D721Med (cell line): ENCODE measurements around the gene ARGLU1.

ENCODE experiments used
- DNase-seq: peaks from one replicate; pipeline ENCODE4 v3.0.0; 2011; ENCODE audit warnings: low spot score; ENCODE audit not compliant: insufficient read length
- FAIRE-seq: peaks from 2 replicates; lab custom pipeline; 2011; peaks lifted over from hg19 to GRCh38; lab: Jason Lieb, UNC
- TF ChIP-seq, protein P1 (sequence below): IDR thresholded peaks from 2 replicates; pipeline ENCODE4 v1.5.1; 2012; ENCODE audit warnings: mild to moderate bottlenecking, control low read depth; ENCODE audit not compliant: insufficient read depth; ENCODE audit errors: missing control alignments

ARGLU1 gene

GRCh38 chr13:106528718-106529414 is 39.1 kb downstream of the ARGLU1 start:
- TF ChIP-seq, protein P1, sequence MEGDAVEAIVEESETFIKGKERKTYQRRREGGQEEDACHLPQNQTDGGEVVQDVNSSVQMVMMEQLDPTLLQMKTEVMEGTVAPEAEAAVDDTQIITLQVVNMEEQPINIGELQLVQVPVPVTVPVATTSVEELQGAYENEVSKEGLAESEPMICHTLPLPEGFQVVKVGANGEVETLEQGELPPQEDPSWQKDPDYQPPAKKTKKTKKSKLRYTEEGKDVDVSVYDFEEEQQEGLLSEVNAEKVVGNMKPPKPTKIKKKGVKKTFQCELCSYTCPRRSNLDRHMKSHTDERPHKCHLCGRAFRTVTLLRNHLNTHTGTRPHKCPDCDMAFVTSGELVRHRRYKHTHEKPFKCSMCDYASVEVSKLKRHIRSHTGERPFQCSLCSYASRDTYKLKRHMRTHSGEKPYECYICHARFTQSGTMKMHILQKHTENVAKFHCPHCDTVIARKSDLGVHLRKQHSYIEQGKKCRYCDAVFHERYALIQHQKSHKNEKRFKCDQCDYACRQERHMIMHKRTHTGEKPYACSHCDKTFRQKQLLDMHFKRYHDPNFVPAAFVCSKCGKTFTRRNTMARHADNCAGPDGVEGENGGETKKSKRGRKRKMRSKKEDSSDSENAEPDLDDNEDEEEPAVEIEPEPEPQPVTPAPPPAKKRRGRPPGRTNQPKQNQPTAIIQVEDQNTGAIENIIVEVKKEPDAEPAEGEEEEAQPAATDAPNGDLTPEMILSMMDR = no peak
- peak; percentile 6 for FAIRE-seq
- no peak for DNase-seq

GRCh38 chr13:106527826-106528225 is 40.1 kb downstream of the ARGLU1 start:
- no peak for DNase-seq
- TF ChIP-seq, protein P1 = no peak
- no peak for FAIRE-seq

DNA sequence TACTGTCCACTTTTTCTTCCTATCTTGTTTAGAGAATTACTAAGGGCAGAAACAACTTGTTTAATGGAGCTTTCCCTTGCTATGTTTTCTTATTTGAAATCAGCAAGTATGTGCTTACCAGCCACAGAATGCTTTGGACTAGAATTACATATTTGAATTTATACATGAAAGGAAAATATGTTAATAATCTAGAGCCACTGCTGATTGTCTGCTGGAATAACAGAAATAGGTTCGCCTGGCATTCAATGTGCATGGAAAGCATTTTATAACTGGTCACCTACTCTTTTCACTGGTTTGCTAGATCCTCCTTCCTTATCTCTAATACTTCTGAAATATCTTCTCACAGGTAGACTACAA is 40.5 kb downstream of the ARGLU1 start:
- TF ChIP-seq, protein P1 = no peak
- FAIRE-seq (no peak), DNase-seq (no peak)

DNA sequence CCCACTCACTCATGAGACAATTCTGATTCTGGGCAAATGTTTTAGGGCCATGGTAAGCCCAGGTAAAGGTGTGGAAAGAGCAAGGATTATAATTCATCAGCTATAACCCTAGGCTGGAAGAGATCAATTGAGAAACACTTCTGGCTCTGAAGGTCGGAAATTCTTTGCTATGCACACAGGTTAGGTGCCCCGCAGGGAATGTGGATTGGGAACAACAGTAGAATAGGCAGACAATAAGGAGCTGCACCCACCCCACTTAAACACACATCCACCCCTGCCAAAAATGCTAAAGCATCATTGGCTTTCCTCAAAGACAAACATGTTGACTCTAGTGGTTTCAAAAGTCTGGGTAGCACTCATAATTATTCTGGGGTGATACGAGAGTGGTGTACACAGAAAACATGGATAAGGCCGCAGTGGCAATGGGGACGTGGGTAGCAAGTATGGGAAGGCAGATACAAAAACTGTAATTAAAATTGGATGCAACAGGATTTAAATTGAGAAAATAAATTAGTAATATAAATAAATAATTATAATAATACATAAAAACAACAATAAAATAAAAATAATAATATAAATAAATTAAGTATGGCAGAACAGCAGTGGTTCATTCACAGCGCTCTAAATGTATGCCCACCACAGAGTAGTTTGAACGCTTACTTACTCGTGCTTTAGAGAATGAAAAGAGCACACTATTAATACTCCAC is 41.0 kb downstream of the ARGLU1 start:
- no peak for FAIRE-seq
- DNase-seq = no peak
- TF ChIP-seq, protein P1 = no peak

DNA sequence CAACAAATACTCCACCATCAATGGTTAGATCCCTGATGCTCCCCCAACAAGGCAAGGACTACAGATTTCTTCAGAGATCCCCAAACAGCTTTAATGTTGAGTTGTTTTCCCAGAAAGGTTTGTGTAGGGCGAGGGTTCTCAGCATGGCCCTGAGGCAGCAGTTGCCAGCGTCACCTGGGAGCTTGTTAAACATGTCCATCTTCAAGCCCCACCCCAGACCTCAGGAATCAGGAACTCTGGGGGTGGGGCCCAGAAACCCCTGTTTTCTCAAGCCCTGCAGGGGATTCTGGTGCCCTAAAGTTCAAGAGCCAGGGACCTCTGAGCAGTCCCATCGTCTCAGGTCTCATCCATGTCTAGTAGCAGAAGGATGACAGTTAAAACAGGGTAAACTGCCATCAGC is 42.1 kb downstream of the ARGLU1 start:
- FAIRE-seq = no peak
- TF ChIP-seq, protein P1 = no peak
- no peak for DNase-seq

DNA sequence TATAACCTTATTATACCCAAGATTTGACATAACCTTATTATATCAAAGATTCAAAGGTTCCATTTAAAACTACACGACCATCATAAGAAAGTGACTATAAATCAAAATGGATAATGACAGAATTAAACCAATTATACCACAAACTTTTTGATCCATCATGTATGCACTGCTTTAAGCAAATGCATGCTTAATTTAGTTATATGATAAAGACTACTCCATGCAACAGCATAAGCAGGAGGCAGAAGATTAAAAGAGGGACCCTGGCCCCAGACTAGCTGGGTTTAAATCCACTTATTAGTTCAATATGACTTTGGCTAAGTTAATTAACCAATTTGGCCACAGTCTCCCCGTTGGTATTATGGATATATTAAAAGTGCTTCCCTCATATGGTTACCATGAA is 43.8 kb downstream of the ARGLU1 start:
- TF ChIP-seq, protein P1 = no peak
- no peak for FAIRE-seq
- no peak for DNase-seq

- TF ChIP-seq, protein P1 = no peak
- FAIRE-seq (no peak), DNase-seq (no peak)
Observed at GRCh38 chr13:106523576-106523975, 44.4 kb downstream of the ARGLU1 start.
